HG02938 (cell line): Measurements from ENCODE around the gene TSHZ2.
A peak's percentile ranks its signal among the peaks of the same experiment; 100 is the strongest.

ENCODE experiments used
- ATAC-seq: cut with Tn5 transposase; IDR thresholded peaks from one replicate; pipeline ENCODE4 v1.9.1; 2021; ENCODE audit warnings: mild to moderate bottlenecking, moderate library complexity; ENCODE audit not compliant: unreplicated experiment

TSHZ2 gene

GRCh38 chr20:53157443-53158408, 185.6 kb downstream of the TSHZ2 start:
- peak; percentile 84 for ATAC-seq

GRCh38 chr20:53159160-53159559, 187.0 kb downstream of the TSHZ2 start:
- ATAC-seq = no peak

- no peak for ATAC-seq
Measured at GRCh38 chr20:53161073-53161472, 188.9 kb downstream of the TSHZ2 start.

GRCh38 chr20:53161473-53161872, 189.3 kb downstream of the TSHZ2 start:
- ATAC-seq = no peak

- no peak for ATAC-seq
Measured at GRCh38 chr20:53162251-53162835, 190.2 kb downstream of the TSHZ2 start.

- no peak for ATAC-seq
Measured at GRCh38 chr20:53163486-53163885, 191.3 kb downstream of the TSHZ2 start.

GRCh38 chr20:53164072-53164471, 191.9 kb downstream of the TSHZ2 start:
- no peak for ATAC-seq

GRCh38 chr20:53165452-53165851, 193.3 kb downstream of the TSHZ2 start:
- no peak for ATAC-seq

- ATAC-seq = no peak
Measured at GRCh38 chr20:53168491-53168890, 196.3 kb downstream of the TSHZ2 start.

GRCh38 chr20:53170196-53170595, 198.0 kb downstream of the TSHZ2 start:
- ATAC-seq = no peak

- ATAC-seq = no peak
Measured at GRCh38 chr20:53171065-53171464, 198.9 kb downstream of the TSHZ2 start.

GRCh38 chr20:53174454-53174853, 202.3 kb downstream of the TSHZ2 start:
- no peak for ATAC-seq

GRCh38 chr20:53175135-53175780, 203.1 kb downstream of the TSHZ2 start:
- ATAC-seq = no peak

- no peak for ATAC-seq
Measured at GRCh38 chr20:53176134-53176533, 204.0 kb downstream of the TSHZ2 start.

- no peak for ATAC-seq
Measured at GRCh38 chr20:53177687-53178086, 205.5 kb downstream of the TSHZ2 start.

GRCh38 chr20:53179749-53180148, 207.6 kb downstream of the TSHZ2 start:
- ATAC-seq = no peak

- no peak for ATAC-seq
Measured at GRCh38 chr20:53180928-53181362, 208.8 kb downstream of the TSHZ2 start.

- ATAC-seq = no peak
Measured at GRCh38 chr20:53181866-53182376, 209.8 kb downstream of the TSHZ2 start.

- no peak for ATAC-seq
Measured at GRCh38 chr20:53183181-53183580, 211.0 kb downstream of the TSHZ2 start.

- no peak for ATAC-seq
Measured at GRCh38 chr20:53186635-53187034, 214.5 kb downstream of the TSHZ2 start.

- ATAC-seq = no peak
Measured at GRCh38 chr20:53187392-53188068, 215.4 kb downstream of the TSHZ2 start.
